Measurements from ENCODE around the gene MRPS16. TPM values are rescaled to one million over a fixed set of nuclear protein-coding genes. Genes with fewer than 3 reads are reported as not detected.

The MRPS16 gene
- total and polyA plus RNA-seq, 2 donors (not counting 1 experiment from before 2014, with no cell fraction given), result 59.4 to 62.3 TPM

GRCh38 chr10:73225518-73225917, 26.9 kb downstream of the MRPS16 start:
- Histone ChIP-seq H3K27me3 (ENCODE audit: control insufficient read depth, insufficient read depth, low read length) (no peaks in the 10 kb centered on the region), H3K9me3 (ENCODE audit: control insufficient read depth, insufficient read depth, low read depth, low read length) (no peaks in the 10 kb centered on the region), H2AFZ (ENCODE audit: low read length) (no peak overlapping the region), H3K4me2 (ENCODE audit: extremely low read depth, insufficient read depth, low read length) (no peak overlapping the region), H3K79me2 (ENCODE audit: control insufficient read depth, insufficient read depth, low read length) (no peaks in the 10 kb centered on the region), H3K36me3 (ENCODE audit: control insufficient read depth, insufficient read depth, low read length) (no peaks in the 10 kb centered on the region), H3K4me3 (replicated peaks in 1 of 4; ENCODE audit: control extremely low read depth in 1 of 4, insufficient read depth in 1 of 4, low read depth in 3 of 4, low read length in 4 of 4) (no peak overlapping the region), H4K20me1 (ENCODE audit: control insufficient read depth, extremely low read depth, insufficient read depth, low read length) (no peaks in the 10 kb centered on the region), H3K4me1 (ENCODE audit: control insufficient read depth, extremely low read depth, insufficient read depth, low read length) (no peaks in the 10 kb centered on the region), H3K27ac (ENCODE audit: insufficient read depth, low read length) (no peak overlapping the region), H3K9ac (ENCODE audit: insufficient read depth, low read length) (no peak overlapping the region)
- TF ChIP-seq EZH2 (IDR thresholded peaks at IDR 0.05; ENCODE audit: low read length, missing control alignments) (no peak), CTCF (conservative IDR thresholded peaks at IDR 0.05 in 1 of 2, IDR thresholded peaks at IDR 0.05 in 1 of 2; ENCODE audit: low read depth in 1 of 2, low read length in 2 of 2) (no peak)
- no peak for DNase-seq (ENCODE audit: low read depth in 2 of 2)

- Histone ChIP-seq H3K9me3 (ENCODE audit: control insufficient read depth, insufficient read depth, low read depth, low read length) (no peaks in the 10 kb centered on the region), H3K27me3 (ENCODE audit: control insufficient read depth, insufficient read depth, low read length) (no peaks in the 10 kb centered on the region), H3K4me1 (ENCODE audit: control insufficient read depth, extremely low read depth, insufficient read depth, low read length) (no peaks in the 10 kb centered on the region), H3K36me3 (ENCODE audit: control insufficient read depth, insufficient read depth, low read length) (no peaks in the 10 kb centered on the region), H4K20me1 (ENCODE audit: control insufficient read depth, extremely low read depth, insufficient read depth, low read length) (no peaks in the 10 kb centered on the region), H3K27ac (ENCODE audit: insufficient read depth, low read length) (no peak overlapping the region), H3K4me2 (ENCODE audit: extremely low read depth, insufficient read depth, low read length) (no peak overlapping the region), H3K9ac (ENCODE audit: insufficient read depth, low read length) (no peak overlapping the region), H2AFZ (ENCODE audit: low read length) (no peak overlapping the region), H3K4me3 (replicated peaks in 1 of 4; ENCODE audit: control extremely low read depth in 1 of 4, insufficient read depth in 1 of 4, low read depth in 3 of 4, low read length in 4 of 4) (no peak overlapping the region), H3K79me2 (ENCODE audit: control insufficient read depth, insufficient read depth, low read length) (no peaks in the 10 kb centered on the region)
- no peak for TF ChIP-seq CTCF (conservative IDR thresholded peaks at IDR 0.05 in 1 of 2, IDR thresholded peaks at IDR 0.05 in 1 of 2; ENCODE audit: low read depth in 1 of 2, low read length in 2 of 2)
- no peak for TF ChIP-seq EZH2 (IDR thresholded peaks at IDR 0.05; ENCODE audit: low read length, missing control alignments)
- no peak for DNase-seq (ENCODE audit: low read depth in 2 of 2)
These were observed 31.5 kb downstream of the MRPS16 start for GRCh38 chr10:73220989-73221388.

GRCh38 chr10:73219384-73219783, 33.1 kb downstream of the MRPS16 start:
- Histone ChIP-seq H3K9me3 (ENCODE audit: control insufficient read depth, insufficient read depth, low read depth, low read length) (no peaks in the 10 kb centered on the region), H3K4me3 (replicated peaks in 1 of 4; ENCODE audit: control extremely low read depth in 1 of 4, insufficient read depth in 1 of 4, low read depth in 3 of 4, low read length in 4 of 4) (no peak overlapping the region), H3K27me3 (ENCODE audit: control insufficient read depth, insufficient read depth, low read length) (no peaks in the 10 kb centered on the region), H3K27ac (ENCODE audit: insufficient read depth, low read length) (no peak overlapping the region), H2AFZ (ENCODE audit: low read length) (no peak overlapping the region), H3K36me3 (ENCODE audit: control insufficient read depth, insufficient read depth, low read length) (no peaks in the 10 kb centered on the region), H4K20me1 (ENCODE audit: control insufficient read depth, extremely low read depth, insufficient read depth, low read length) (no peaks in the 10 kb centered on the region), H3K4me1 (ENCODE audit: control insufficient read depth, extremely low read depth, insufficient read depth, low read length) (no peaks in the 10 kb centered on the region), H3K9ac (ENCODE audit: insufficient read depth, low read length) (no peak overlapping the region), H3K79me2 (ENCODE audit: control insufficient read depth, insufficient read depth, low read length) (no peaks in the 10 kb centered on the region), H3K4me2 (ENCODE audit: extremely low read depth, insufficient read depth, low read length) (no peak overlapping the region)
- TF ChIP-seq EZH2 (IDR thresholded peaks at IDR 0.05; ENCODE audit: low read length, missing control alignments) (no peak), CTCF (conservative IDR thresholded peaks at IDR 0.05 in 1 of 2, IDR thresholded peaks at IDR 0.05 in 1 of 2; ENCODE audit: low read depth in 1 of 2, low read length in 2 of 2) (no peak)
- DNase-seq (ENCODE audit: low read depth in 2 of 2), result no peak

Data from fibroblast of lung (primary cell).